PC-9 (cell line): ENCODE data around the gene MSANTD1. TPM values are rescaled to one million over a fixed set of nuclear protein-coding genes. Genes with fewer than 3 reads are reported as not detected.

Source experiments
- BruUV-seq: library from RNA; stranded (reverse); fragments of 400-500 nt; replicated peaks from 2 replicates; lab custom pipeline; 2021; lab: Mats Ljungman, UMichigan
- CTCF ChIA-PET: fragments of 300-600 bp; sonication (Branson Sonifier 250); formaldehyde crosslinking; loops from one replicate; lab custom pipeline; 2022; ENCODE audit warnings: antibody characterized with exemption; lab: Charles Lee
- POLR2A ChIA-PET: fragments of 300-600 bp; sonication (Branson Sonifier 250); formaldehyde crosslinking; loops from one replicate; lab custom pipeline; 2022; ENCODE audit warnings: antibody characterized with exemption; ENCODE audit not compliant: unreplicated experiment; lab: Charles Lee
- DNase-seq, 2 experiments: peaks; one replicate each; pipeline versions ENCODE4 v3.0.0 to v3.0.0-alpha.2; 2015 to 2022; ENCODE audit warnings: mixed read lengths in 1 of 2
- H2AFZ ChIP-seq: fragments of 200-600 bp; sonication (generic); 2 replicates; pipeline ENCODE4 v1.8.1; 2017; ENCODE audit warnings: antibody characterized with exemption
- H3F3A ChIP-seq: fragments of 200-600 bp; sonication (generic); 2 replicates; pipeline ENCODE4 v1.8.1; 2017; ENCODE audit warnings: antibody characterized with exemption, mild to moderate bottlenecking, low read depth; ENCODE audit not compliant: insufficient read depth
- H3K27ac ChIP-seq: fragments of 200-600 bp; sonication (generic); 2 replicates; pipeline ENCODE4 v1.6.1; 2016; ENCODE audit warnings: mixed run types
- H3K27me3 ChIP-seq: fragments of 200-600 bp; sonication (generic); 2 replicates; pipeline ENCODE4 v1.6.1; 2016; ENCODE audit warnings: low read depth, mixed run types; ENCODE audit not compliant: insufficient read depth
- H3K36me3 ChIP-seq: fragments of 200-600 bp; sonication (generic); 2 replicates; pipeline ENCODE4 v1.6.1; 2016; ENCODE audit warnings: low read depth, mixed run types
- H3K4me1 ChIP-seq: fragments of 200-600 bp; sonication (generic); replicated peaks from 2 replicates; pipeline ENCODE4 v1.6.1; 2016; ENCODE audit warnings: mixed run types; ENCODE audit not compliant: insufficient read depth
- H3K4me2 ChIP-seq: fragments of 200-600 bp; sonication (generic); 2 replicates; pipeline ENCODE4 v1.6.1; 2017; ENCODE audit warnings: mixed run types
- H3K4me3 ChIP-seq: fragments of 200-600 bp; sonication (generic); 2 replicates; pipeline ENCODE4 v1.6.1; 2016; ENCODE audit warnings: mixed run types
- H3K79me2 ChIP-seq: fragments of 200-600 bp; sonication (generic); 2 replicates; pipeline ENCODE4 v1.6.1; 2017; ENCODE audit warnings: low read depth, mixed run types
- H3K9me2 ChIP-seq: fragments of 200-600 bp; sonication (generic); 2 replicates; pipeline ENCODE4 v1.8.1; 2017; ENCODE audit warnings: mild to moderate bottlenecking; ENCODE audit not compliant: insufficient read depth
- H3K9me3 ChIP-seq: fragments of 200-600 bp; sonication (generic); 2 replicates; pipeline ENCODE4 v1.8.1; 2016; ENCODE audit warnings: low read depth; ENCODE audit not compliant: insufficient read depth
- H4K20me1 ChIP-seq: fragments of 200-600 bp; sonication (generic); 2 replicates; pipeline ENCODE4 v1.8.1; 2017; ENCODE audit not compliant: insufficient read depth
- EZH2 ChIP-seq: fragments of 200-600 bp; sonication (generic); IDR thresholded peaks from 2 replicates; pipeline ENCODE4 v1.8.0; 2017; ENCODE audit warnings: antibody characterized with exemption, low read depth
- intact Hi-C: fragments of 100-400 bp; cut with micrococcal nuclease; formaldehyde crosslinking; loops from one replicate; pipeline ENCODE4 v1.10.0; 2022; ENCODE audit not compliant: unreplicated experiment
- total RNA-seq: library from RNA; stranded (reverse); gene quantifications from 2 replicates; pipeline ENCODE4 v1.2.3, GENCODE V29; 2021
- TF ChIP-seq, protein P1 (sequence below): fragments of 200-600 bp; sonication (generic); conservative IDR thresholded peaks from 2 replicates; pipeline ENCODE4 v1.6.1; 2017; ENCODE audit warnings: mixed run types, antibody characterized with exemption, mild to moderate bottlenecking, moderate library complexity

The MSANTD1 gene
- total RNA-seq, 1 experiment from 2014 or later = 3.1 TPM

DNA sequence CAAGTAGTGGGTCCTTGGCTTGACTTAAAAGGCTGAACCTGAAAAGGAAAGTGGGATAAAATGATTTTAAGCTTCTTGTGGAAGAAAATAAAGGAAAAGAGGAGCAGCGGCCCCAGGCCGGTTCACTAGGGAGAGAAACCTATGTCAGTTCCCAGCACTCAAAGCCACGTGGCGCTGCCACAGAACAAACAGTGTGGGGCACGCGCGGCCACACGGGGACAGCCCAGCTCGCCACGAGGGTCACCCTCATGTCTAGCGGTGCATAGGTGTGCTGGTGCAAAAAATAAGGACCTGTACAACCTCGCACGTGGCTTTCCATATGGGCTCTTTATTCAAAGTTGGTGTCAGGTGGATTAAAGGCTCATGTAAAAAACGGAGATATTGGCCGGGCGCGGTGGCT is 17.1 kb downstream of the MSANTD1 start:
- no peak for DNase-seq
- H3K4me1 ChIP-seq = peaks cover 15% of the 10 kb centered on the region
- H3K4me3 ChIP-seq = no peak overlapping the region
- no peaks in the 10 kb centered on the region for H3K27me3 ChIP-seq
- H4K20me1 ChIP-seq = no peaks in the 10 kb centered on the region
- BruUV-seq = no TSS peak
- no peak overlapping the region for H3K27ac ChIP-seq
- no peaks in the 10 kb centered on the region for H3K36me3 ChIP-seq
- no peaks in the 10 kb centered on the region for H3K79me2 ChIP-seq
- H3F3A ChIP-seq = no peaks in the 10 kb centered on the region
- H3K9me3 ChIP-seq = no peaks in the 10 kb centered on the region
- H3K4me2 ChIP-seq = no peak overlapping the region
- TF ChIP-seq, protein P1, sequence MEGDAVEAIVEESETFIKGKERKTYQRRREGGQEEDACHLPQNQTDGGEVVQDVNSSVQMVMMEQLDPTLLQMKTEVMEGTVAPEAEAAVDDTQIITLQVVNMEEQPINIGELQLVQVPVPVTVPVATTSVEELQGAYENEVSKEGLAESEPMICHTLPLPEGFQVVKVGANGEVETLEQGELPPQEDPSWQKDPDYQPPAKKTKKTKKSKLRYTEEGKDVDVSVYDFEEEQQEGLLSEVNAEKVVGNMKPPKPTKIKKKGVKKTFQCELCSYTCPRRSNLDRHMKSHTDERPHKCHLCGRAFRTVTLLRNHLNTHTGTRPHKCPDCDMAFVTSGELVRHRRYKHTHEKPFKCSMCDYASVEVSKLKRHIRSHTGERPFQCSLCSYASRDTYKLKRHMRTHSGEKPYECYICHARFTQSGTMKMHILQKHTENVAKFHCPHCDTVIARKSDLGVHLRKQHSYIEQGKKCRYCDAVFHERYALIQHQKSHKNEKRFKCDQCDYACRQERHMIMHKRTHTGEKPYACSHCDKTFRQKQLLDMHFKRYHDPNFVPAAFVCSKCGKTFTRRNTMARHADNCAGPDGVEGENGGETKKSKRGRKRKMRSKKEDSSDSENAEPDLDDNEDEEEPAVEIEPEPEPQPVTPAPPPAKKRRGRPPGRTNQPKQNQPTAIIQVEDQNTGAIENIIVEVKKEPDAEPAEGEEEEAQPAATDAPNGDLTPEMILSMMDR = no peak
- TF ChIP-seq EZH2 = no peak
- POLR2A ChIA-PET = no interaction called here
- CTCF ChIA-PET = no interaction called here
- H2AFZ ChIP-seq = no peak overlapping the region
- no peaks in the 10 kb centered on the region for H3K9me2 ChIP-seq
- intact Hi-C loops = no loop called here

DNA sequence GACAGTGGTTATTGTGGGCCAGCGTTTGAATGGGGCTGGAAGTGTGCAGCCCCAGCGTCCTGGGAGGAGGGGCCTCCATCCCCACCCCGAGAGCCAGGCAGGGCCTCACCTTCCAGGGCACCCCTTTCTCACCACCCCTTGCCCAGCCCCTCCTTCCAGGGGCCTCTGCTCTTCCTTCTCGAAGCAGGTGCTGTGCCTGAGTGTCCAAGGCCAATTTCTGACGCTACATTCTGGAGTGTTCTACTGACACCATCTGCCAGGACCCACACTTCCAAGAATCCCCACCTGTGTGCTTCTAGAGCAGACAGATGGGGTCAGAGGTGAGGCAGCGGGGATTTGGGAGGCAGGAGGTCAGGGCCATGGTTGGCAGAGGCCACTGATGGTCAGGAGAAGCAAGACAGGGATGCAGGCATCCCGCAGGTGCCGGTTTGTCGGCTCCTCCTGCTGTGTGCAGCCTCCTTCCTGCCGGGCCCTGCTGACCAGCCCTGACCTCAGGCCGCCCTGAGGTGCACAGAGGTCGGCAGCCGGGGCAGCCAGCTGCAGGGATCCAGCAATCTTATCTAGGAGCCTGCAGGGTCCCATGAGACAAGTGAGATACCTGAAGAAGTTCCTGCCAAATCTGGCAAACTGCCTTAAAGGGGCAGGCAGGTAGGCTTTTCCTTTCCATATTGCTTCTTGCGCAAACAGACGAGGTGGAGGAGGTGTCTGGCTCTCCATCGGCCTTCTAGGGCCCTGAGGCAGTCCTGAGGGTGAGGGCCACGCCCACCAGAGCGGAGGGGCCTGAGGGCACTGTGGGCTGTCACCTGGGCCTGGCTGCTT is 18.8 kb downstream of the MSANTD1 start:
- Histone ChIP-seq H3F3A (no peaks in the 10 kb centered on the region), H2AFZ (no peak overlapping the region), H3K9me3 (no peaks in the 10 kb centered on the region), H4K20me1 (no peaks in the 10 kb centered on the region), H3K4me3 (no peak overlapping the region), H3K36me3 (no peaks in the 10 kb centered on the region), H3K9me2 (no peaks in the 10 kb centered on the region), H3K79me2 (no peaks in the 10 kb centered on the region), H3K27me3 (no peaks in the 10 kb centered on the region), H3K4me2 (peak overlapping the region; percentile 53; the same call in 1 of the 2 replicates), H3K27ac (no peak overlapping the region), H3K4me1 (peaks cover 15% of the 10 kb centered on the region)
- intact Hi-C loops = no loop called here
- DNase-seq = peak; percentile 63 to 80
- POLR2A ChIA-PET = no interaction called here
- BruUV-seq = no TSS peak
- CTCF ChIA-PET = no interaction called here
- TF ChIP-seq EZH2 = no peak
- TF ChIP-seq, protein P1 = no peak

DNA sequence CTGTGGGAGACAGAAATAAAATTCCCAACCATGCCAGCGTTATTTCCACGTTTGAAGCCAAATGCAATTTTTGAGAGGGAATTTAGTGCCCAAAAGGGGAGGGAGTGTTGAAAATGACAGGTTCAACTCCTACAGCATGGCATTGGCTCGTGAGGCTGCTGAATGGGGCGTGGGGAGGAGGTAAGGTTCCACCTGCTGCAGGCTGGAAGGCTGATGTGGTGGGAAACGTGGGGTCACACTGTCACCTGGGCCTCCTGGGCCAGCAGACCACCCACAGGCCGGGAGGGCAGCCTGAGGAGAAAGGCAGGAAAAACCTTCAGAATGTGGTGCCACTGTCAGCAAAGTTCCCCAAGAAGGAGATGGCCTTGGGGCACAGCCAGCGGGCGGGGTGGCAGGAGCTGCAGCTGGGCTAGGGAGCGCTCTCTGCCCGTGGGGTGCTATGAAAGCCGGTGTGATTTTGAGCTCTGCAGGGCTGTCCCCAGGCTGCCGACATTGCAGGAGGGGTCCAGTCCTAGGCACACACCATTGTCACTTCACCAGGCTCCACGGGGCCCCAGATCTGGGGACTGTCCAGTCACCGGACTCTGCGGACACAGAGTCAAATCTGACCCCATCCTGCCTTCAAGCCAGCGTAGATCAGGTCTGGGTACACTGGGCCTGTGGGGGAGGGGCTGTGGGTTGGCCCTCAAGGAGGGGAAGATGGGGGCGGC is 19.6 kb downstream of the MSANTD1 start:
- Histone ChIP-seq H3K9me2 (no peaks in the 10 kb centered on the region), H4K20me1 (no peaks in the 10 kb centered on the region), H2AFZ (no peak overlapping the region), H3K36me3 (no peaks in the 10 kb centered on the region), H3K4me2 (peak overlapping the region; percentile 53; the same call in 1 of the 2 replicates), H3F3A (no peaks in the 10 kb centered on the region), H3K4me1 (peaks cover 15% of the 10 kb centered on the region), H3K4me3 (no peak overlapping the region), H3K9me3 (no peaks in the 10 kb centered on the region), H3K27ac (no peak overlapping the region), H3K27me3 (no peaks in the 10 kb centered on the region), H3K79me2 (no peaks in the 10 kb centered on the region)
- TF ChIP-seq, protein P1 = no peak
- TF ChIP-seq EZH2 = no peak
- intact Hi-C loops = no loop called here
- no peak for DNase-seq
- ChIA-PET POLR2A (no interaction called here), CTCF (no interaction called here)
- no TSS peak for BruUV-seq
